GM12875 (cell line): ENCODE data around the gene MCM3AP.

Experiments
- H3K4me3 ChIP-seq: one replicate; pipeline ENCODE4 v1.5.1; 2011; ENCODE audit warnings: low read depth, low read length, control low read depth
- CTCF ChIP-seq: IDR thresholded peaks from 2 replicates; pipeline ENCODE4 v1.5.1; 2011; ENCODE audit warnings: low read depth, mild to moderate bottlenecking, control low read depth, inconsistent platforms, low read length, moderate library complexity, borderline replicate concordance; ENCODE audit not compliant: insufficient read depth

The MCM3AP gene

DNA sequence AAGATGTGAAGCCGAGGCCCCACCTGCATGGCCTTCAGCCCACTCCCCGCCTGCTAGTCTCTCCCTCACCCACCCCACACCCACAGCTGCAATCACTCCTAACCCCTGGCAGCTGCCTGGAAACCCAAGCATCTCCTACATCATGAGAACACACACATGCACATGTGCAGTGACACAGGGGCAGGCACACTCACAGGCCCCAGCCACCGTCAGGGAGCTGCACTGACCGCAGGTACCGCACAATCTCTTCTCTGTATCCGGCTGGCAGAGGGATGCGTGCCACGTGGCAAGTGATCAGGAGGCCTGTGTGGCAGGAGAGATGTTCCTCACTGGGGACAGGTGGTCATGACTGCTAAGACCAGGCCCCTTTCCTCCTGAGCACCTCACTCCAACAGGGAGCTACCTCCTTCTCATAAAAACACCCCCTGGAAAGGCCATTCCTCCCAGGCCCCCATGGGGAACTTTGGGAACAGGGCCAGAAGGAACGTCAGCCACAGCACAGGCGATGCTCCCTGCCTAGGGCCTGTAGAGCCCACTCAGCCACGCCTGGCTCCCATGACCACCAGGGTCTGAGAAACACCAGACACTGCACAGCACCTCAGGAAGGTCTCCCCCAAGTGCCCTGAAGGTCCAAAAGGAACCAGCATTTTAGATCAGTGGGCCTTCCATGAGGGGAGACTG lies 62.8 kb downstream of the MCM3AP start:
- no peak overlapping the region for H3K4me3 ChIP-seq
- no peak for TF ChIP-seq CTCF

DNA sequence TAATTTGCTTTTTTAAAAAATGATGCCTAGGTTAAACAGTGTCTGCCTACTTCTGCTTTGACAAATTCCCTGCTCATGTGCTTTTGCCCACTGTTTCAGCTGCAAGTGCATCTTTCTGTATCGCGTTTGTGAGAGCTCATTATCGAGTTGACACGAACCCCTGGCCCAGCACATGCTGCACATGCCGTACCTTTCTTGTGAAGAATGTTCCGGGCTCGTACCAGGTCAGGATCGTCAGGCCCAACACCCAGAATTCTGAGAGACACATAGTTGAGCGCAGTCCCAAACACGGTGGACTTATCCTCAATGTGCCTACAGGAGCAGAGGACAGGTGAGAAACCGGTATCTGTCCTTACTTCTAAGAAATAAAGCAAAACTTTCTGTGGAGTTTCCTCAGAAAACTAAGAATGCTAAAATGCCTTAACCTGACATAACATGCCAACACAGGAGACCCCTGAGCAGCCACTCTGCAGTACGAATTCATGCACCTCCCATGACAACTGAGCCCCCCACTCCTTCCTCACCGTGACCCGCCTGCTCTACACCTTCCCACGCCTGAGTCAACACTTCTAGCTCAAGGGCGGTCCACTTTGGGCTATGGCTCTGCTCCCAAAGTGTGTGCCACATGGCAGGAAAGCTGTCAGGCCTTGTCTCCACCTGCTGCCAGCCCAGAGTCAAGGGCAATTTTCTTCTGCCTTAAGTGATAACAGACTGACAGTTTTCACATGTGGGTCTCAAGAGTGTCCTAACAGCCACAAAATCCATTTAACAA lies 63.6 kb downstream of the MCM3AP start:
- no peak overlapping the region for H3K4me3 ChIP-seq
- no peak for TF ChIP-seq CTCF

- TF ChIP-seq CTCF = no peak
Measured at GRCh38 chr21:46220847-46221246, 64.6 kb downstream of the MCM3AP start.

GRCh38 chr21:46220275-46220810 lies 65.1 kb downstream of the MCM3AP start:
- H3K4me3 ChIP-seq = no peak overlapping the region
- TF ChIP-seq CTCF = no peak

More at GRCh38 chr21:46220847-46221246, 64.6 kb downstream of the MCM3AP start:
- H3K4me3 ChIP-seq = no peak overlapping the region

DNA sequence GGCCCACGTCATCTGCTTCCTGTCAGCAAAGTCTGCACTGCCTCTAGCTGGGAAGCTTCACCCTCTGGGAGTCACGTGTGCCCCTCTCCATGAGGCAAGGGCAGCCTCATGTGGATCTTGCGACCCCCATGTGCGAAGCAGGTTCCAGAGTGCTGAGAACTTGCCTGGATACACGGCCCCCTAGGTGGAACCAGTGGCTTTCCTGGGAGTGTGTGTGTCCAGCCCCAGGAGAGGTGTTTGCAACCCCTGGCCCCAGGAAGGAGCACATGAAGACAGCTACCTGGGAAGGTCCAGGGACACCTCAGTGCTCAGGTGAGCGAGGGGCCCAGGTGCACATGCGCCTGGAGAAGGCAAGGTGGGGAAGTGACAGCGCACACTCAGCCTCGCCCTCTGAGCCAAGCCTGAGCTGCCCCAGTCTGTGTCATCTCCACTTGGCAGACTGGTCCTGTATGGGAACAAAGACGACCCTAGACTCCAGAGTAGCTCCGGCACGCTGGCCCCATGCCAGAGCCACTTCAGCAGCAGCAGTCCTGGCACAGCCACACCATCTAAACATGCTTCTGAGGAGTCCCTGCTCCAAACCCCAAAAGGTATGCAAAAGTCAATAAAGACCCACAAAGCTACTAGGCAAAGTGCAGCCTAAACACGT lies 65.7 kb downstream of the MCM3AP start:
- H3K4me3 ChIP-seq = no peak overlapping the region
- TF ChIP-seq CTCF = no peak

GRCh38 chr21:46218906-46219590 lies 66.4 kb downstream of the MCM3AP start:
- TF ChIP-seq CTCF = no peak
- no peak overlapping the region for H3K4me3 ChIP-seq
